Ovary (tissue), 9 donors: ENCODE results near the gene CDKL4. TPM values are rescaled to one million over a fixed set of nuclear protein-coding genes. Genes with fewer than 3 reads are reported as not detected.
"Not testable (repeated sequence)": the region's sequence is repeated elsewhere in the genome, so short reads cannot be mapped to it uniquely, and the experiment has no call there.

Source experiments
- DNase-seq, 5 donors: peaks; one replicate each; pipeline ENCODE4 v3.0.0-alpha.2; 2019 to 2020
- H3K27ac ChIP-seq, 2 donors: fragments of 200-600 bp; one replicate each; pipeline versions ENCODE4 v1.5.1 to v1.8.0; 2019 to 2022
- H3K27me3 ChIP-seq: fragments of 200-600 bp; one replicate; pipeline ENCODE4 v1.8.0; 2022
- H3K36me3 ChIP-seq: fragments of 200-600 bp; sonication (generic); one replicate; pipeline ENCODE4 v1.5.1; 2019
- H3K4me1 ChIP-seq: one replicate; pipeline ENCODE4 v1.8.1; 2013; ENCODE audit warnings: mild to moderate bottlenecking, moderate library complexity; ENCODE audit not compliant: insufficient read depth
- H3K4me3 ChIP-seq: fragments of 200-600 bp; sonication (generic); one replicate; pipeline ENCODE4 v1.5.1; 2017
- H3K9me3 ChIP-seq, 2 donors: fragments of 200-600 bp in 1 of 2; sonication (generic) in 1 of 2; one replicate each; pipeline versions ENCODE4 v1.5.1 to v1.8.1; 2013 to 2019; ENCODE audit warnings: mild to moderate bottlenecking in 1 of 2, moderate library complexity in 1 of 2
- EP300 ChIP-seq: sonication (generic); formaldehyde crosslinking; IDR thresholded peaks from one replicate; pipeline ENCODE4 v1.6.1; 2017; ENCODE audit warnings: antibody characterized with exemption
- POLR2A ChIP-seq: fragments of 450-650 bp; IDR thresholded peaks from one replicate; pipeline ENCODE4 v1.6.1; 2017; ENCODE audit warnings: antibody characterized with exemption, mild to moderate bottlenecking, moderate library complexity
- WGBS, 3 donors: extraction: QIAGEN DNeasy Blood & Tissue Kit in 1 of 3; methylation state at CpG; one replicate each; pipeline versions ENCODE4 v1.1.5 to v1.1.7; 2013 to 2017; 5-methylcytosine and 5-hydroxymethylcytosine counted together
- intact Hi-C, 4 donors: fragments of 100-400 bp; cut with DNase I; formaldehyde crosslinking; loops; one replicate each; pipeline versions ENCODE4 v1.11.0 to v1.15.1; 2022 to 2023
- polyA plus RNA-seq, 2 donors: library from polyadenylated mRNA; stranded (reverse); fragments of 200-250 nt in 1 of 2; fragments of 350-450 nt in 1 of 2; fragmentation: Illumina TruSeq in 1 of 2; extraction: RNeasy Lipid Tissue Mini Kit (QIAGEN cat#74804) in 1 of 2; gene quantifications; one replicate each; pipeline ENCODE4 v1.2.3, GENCODE V29; 2013 to 2014
- total RNA-seq, 7 donors: library from RNA; depleted of rRNA in 2 of 7; stranded (reverse); fragments of >200 nt in 2 of 7; fragmentation: NEBNext Ultra II Directional in 3 of 7; extraction: Animal tissue kit (Norgen Biotek cat#: 25700) in 3 of 7; gene quantifications; one replicate each; pipeline versions ENCODE4 v1.1.0 to v1.2.4, GENCODE V29; 2016 to 2023
- TF ChIP-seq, protein P1 (sequence below), 3 donors: fragments of 450-650 bp in 2 of 3; fragments of 200-600 bp in 1 of 3; IDR thresholded peaks; one replicate each; pipeline versions ENCODE4 v1.5.1 to v1.8.0; 2016 to 2022; ENCODE audit warnings: antibody characterized with exemption in 3 of 3, mild to moderate bottlenecking in 1 of 3
- donor health status: DM: no; HTN: no; CAD: no; lungs with moderate emphysema.
- donor health status: DM: no; HTN: no; CAD: no.
- donor health status: Bipolar disorder and iron deficiency.
- donor health status: DM: yes; HTN: yes; CAD: no.
- donor health status: DM: no; HTN: no; CAD: no.
- donor health status: DM: yes; HTN: yes; CAD: no.

The CDKL4 gene
- total and polyA plus RNA-seq, 9 donors = 0.12 to 2.7 (median 1.1) TPM; not detected in 1

DNA sequence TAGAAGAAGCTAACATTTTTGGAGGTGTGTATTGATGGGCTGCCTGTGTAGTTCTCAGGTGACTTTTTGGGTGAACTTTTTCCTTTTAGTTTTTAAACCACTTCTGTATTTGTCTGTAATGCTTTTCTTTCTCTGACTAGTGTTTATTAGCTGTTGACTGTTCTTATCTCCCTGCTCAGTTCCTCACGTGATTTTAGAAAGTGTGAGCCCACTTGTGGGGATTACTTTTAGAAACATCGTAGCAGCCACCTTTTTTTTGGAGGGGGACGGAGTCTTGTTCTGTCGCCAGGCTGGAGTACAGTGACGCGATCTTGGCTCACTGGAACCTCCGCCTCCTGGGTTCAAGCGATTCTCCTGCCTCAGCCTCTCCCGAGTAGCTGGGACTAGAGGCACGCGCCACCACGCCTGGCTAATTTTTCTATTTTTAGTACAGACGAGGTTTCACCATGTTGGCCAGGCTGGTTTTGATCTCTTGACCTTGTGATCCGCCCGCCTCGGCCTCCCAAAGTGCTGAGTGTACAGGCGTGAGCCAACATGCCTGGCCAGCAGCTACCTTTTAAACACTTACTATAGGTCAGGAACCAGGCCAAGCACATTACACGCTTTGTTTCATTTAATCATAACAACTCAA lies 9.2 kb upstream of the CDKL4 start:
- intact Hi-C loops = no loop called here
- H3K27ac ChIP-seq = no peak overlapping the region

DNA sequence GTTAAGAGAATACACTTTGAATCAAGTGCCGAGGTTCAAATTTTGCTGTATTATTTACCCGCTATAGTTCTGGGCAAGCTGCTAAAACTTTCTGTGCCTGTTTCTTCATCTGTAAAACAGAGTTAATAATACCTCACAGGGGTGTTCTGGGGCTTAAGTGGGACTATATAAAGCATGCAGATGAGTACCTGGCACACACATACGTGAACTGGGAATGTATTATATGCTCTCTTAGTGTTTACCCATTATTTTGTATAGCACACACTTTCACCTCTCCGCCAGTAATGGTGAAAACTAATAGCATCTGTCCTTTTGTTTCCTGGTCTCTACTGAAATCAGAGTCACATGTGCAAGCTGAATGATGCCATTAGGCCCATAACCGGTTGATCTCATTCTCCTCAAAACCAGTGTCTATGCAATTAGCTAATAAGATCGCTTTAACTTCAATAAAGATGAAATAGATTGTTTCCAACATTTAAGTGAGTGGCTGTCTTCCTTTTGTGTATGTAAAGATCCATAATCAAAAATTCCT lies 3.8 kb upstream of the CDKL4 start:
- intact Hi-C loops = no loop called here
- H3K4me1 ChIP-seq = no peaks in the 10 kb centered on the region
- no peak overlapping the region for H3K4me3 ChIP-seq
- no peak overlapping the region for H3K27ac ChIP-seq
- peaks cover 0 to 6% of the 10 kb centered on the region in 2 donors for H3K9me3 ChIP-seq
- no peaks in the 10 kb centered on the region for H3K36me3 ChIP-seq
- no peak for DNase-seq
- TF ChIP-seq, protein P1, sequence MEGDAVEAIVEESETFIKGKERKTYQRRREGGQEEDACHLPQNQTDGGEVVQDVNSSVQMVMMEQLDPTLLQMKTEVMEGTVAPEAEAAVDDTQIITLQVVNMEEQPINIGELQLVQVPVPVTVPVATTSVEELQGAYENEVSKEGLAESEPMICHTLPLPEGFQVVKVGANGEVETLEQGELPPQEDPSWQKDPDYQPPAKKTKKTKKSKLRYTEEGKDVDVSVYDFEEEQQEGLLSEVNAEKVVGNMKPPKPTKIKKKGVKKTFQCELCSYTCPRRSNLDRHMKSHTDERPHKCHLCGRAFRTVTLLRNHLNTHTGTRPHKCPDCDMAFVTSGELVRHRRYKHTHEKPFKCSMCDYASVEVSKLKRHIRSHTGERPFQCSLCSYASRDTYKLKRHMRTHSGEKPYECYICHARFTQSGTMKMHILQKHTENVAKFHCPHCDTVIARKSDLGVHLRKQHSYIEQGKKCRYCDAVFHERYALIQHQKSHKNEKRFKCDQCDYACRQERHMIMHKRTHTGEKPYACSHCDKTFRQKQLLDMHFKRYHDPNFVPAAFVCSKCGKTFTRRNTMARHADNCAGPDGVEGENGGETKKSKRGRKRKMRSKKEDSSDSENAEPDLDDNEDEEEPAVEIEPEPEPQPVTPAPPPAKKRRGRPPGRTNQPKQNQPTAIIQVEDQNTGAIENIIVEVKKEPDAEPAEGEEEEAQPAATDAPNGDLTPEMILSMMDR (IDR thresholded peaks at IDR 0.05) = no peak
- no peak for TF ChIP-seq EP300
- TF ChIP-seq POLR2A = no peak
- H3K27me3 ChIP-seq = no peaks in the 10 kb centered on the region
- 78 to 91% (median 79%) methylated on average over 6 of the region's 6 CpGs for WGBS, 3 donors

More for the DNA sequence above, 9.2 kb upstream of the CDKL4 start:
- Histone ChIP-seq H3K4me1 (no peaks in the 10 kb centered on the region), H3K4me3 (no peak overlapping the region), H3K9me3 (peaks cover 0 to 6% of the 10 kb centered on the region in 2 donors), H3K36me3 (no peaks in the 10 kb centered on the region), H3K27me3 (no peaks in the 10 kb centered on the region)
- DNase-seq = no peak
- TF ChIP-seq, protein P1 (IDR thresholded peaks at IDR 0.05) = no peak
- no peak for TF ChIP-seq EP300
- no peak for TF ChIP-seq POLR2A
- WGBS, 3 donors = 91 to 92% (median 91%) methylated on average over 18 of the region's 18 CpGs

DNA sequence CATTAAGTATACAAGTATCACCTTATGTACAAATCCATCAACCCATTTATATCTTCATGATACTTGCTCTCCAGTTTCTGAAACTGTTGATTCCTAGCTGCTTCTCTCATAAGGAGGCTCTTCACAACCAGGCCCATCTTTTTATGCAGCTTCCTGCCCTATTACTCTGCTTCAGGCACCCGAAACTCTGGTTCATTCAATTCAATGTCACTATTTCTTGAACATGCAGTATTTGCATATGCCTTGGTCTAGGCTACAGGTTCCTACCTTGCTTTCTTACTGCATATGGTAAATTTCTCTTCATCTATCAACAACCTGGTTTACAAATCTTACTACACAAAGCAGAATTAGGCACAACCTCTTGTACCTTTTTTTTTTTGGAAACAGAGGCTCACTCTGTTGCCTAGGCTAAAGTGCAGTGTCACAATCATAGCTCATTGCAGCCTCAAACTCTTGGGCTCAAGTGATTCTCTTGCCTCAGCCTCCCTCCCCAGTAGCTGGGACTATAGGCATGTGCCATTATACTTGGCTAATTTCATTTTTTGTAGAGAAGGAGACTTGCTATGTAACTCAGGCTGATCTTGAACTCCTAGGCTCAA lies 2.7 kb upstream of the CDKL4 start:
- no peak for DNase-seq
- Histone ChIP-seq H3K4me3 (no peak overlapping the region), H3K27ac (no peak overlapping the region), H3K9me3 (peaks cover 0 to 6% of the 10 kb centered on the region in 2 donors), H3K36me3 (no peaks in the 10 kb centered on the region), H3K4me1 (no peaks in the 10 kb centered on the region), H3K27me3 (no peaks in the 10 kb centered on the region)
- TF ChIP-seq POLR2A (no peak), EP300 (no peak)
- TF ChIP-seq, protein P1 (IDR thresholded peaks at IDR 0.05) = no peak
- intact Hi-C loops = no loop called here
- 91 to 98% (median 96%) methylated on average over 1 of the region's 1 CpG for WGBS, 3 donors

DNA sequence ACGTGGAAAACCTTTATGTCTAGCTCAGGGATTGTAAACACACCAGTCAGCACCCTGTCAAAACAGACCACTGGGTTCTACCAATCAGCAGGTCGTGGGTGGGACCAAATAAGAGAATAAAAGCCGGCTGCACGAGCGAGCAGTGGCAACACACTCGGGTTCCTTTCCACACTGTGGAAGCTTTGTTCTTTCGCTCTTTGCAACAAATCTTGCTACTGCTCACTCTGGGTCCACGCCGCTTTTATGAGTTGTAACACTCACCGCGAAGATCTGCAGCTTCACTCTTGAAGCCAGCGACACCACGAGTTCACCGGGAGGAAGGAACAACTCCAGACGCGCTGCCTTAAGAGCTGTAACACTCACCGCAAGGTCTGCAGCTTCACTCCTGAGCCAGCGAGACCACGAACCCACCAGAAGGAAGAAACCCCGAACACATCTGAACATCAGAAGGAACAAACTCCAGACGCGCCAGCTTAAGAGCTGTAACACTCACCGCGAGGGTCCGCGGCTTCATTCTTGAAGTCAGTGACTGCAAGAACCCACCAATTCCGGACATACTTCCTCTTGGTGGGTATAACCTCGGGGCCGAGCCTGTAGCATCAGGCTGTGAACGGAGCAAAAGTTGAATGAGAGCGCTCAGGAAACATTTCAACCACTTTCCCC lies 1.3 kb upstream of the CDKL4 start:
- H3K27me3 ChIP-seq, H3K27ac ChIP-seq, H3K36me3 ChIP-seq, H3K9me3 ChIP-seq, DNase-seq, H3K4me3 ChIP-seq, H3K4me1 ChIP-seq, intact Hi-C loops: not testable (repeated sequence)
- 87 to 90% (median 89%) methylated on average over 31 of the region's 31 CpGs for WGBS, 3 donors

DNA sequence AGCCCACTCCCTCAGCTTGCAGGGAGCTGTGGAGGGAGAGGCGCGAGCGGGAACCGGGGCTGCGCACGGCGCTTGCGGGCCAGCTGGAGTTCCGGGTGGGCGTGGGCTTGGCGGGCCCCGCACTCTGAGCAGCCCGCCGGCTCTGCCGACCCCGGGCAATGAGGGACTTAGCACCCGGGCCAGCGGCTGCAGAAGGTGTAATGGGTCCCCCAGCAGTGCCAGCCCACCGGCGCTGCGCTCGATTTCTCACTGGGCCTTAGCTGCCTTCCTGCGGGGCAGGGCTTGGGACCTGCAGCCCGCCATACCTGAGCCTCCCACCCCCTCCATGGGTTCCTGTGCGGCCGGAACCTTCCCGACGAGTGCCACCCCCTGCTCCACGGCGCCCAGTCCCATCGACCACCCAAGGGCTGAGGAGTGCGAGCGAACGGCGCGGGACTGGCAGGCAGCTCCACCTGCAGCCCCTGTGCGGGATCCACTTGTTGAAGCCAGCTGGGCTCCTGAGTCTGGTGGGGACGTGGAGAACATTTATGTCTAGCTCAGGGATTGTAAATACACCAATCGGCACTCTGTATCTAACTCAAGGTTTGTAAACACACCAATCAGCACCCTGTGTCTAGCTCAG lies 582 bp upstream of the CDKL4 start:
- WGBS, 3 donors = 81 to 96% (median 91%) methylated on average over 31 to 39 of the region's 39 CpGs
- H3K9me3 ChIP-seq, DNase-seq, H3K4me3 ChIP-seq, intact Hi-C loops, H3K27ac ChIP-seq, H3K4me1 ChIP-seq, H3K27me3 ChIP-seq, H3K36me3 ChIP-seq: not testable (repeated sequence)
